Measurements from ENCODE around the gene FILIP1. TPM values are rescaled to one million over a fixed set of nuclear protein-coding genes. Genes with fewer than 3 reads are reported as not detected.

Gene FILIP1
- total RNA-seq, 1 experiment from 2014 or later: 2.9 TPM

- CTCF ChIA-PET: no interaction called here
- POLR2A ChIA-PET: no interaction called here
- H3K36me3 Mint-ChIP-seq: no peaks in the 10 kb centered on the region
Measured at GRCh38 chr6:75288023-75288422, 205.6 kb downstream of the FILIP1 start.

DNA sequence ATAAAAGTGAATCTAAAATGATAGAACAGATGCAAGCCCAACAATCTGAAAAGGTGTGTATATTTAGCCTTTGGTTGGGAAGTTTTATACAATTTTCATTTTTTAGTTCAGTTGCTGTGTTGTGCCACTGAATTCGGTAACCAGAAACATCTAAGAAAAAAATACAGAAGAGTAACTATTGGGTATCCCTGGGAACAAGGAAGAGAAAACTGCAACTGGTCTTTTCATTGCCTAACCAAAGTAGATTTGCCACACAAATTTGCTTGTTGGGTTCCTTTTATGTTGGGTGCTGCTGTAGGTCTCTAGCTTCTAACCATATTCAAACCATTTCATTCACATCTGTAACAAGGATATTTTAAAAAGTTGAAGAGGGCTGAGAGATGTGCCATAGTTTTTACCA lies 206.2 kb downstream of the FILIP1 start:
- Mint-ChIP-seq H3K36me3 (no peaks in the 10 kb centered on the region), H3K27ac (no peak overlapping the region)
- POLR2A ChIA-PET: no interaction called here

More at GRCh38 chr6:75288023-75288422, 205.6 kb downstream of the FILIP1 start:
- Mint-ChIP-seq H3K27ac (no peak overlapping the region), H3K27me3 (ENCODE audit: low read depth) (no peaks in the 10 kb centered on the region), H3K4me3 (no peak overlapping the region), H3K9me3 (no peaks in the 10 kb centered on the region), H3K4me1 (peaks cover 24% of the 10 kb centered on the region)
- DNase-seq (ENCODE audit: low spot score) (no peak), ATAC-seq (no peak)
- TF ChIP-seq ZNF121 (CRISPR knock-in tag; IDR thresholded peaks at IDR 0.05) (no peak), FOXP1 (CRISPR knock-in tag; IDR thresholded peaks at IDR 0.05; ENCODE audit: borderline replicate concordance) (no peak), ZNF232 (CRISPR knock-in tag; IDR thresholded peaks at IDR 0.05) (no peak), EMX1 (CRISPR knock-in tag; IDR thresholded peaks at IDR 0.05) (no peak), RORB (CRISPR knock-in tag; IDR thresholded peaks at IDR 0.05) (no peak), ZNF671 (CRISPR knock-in tag; IDR thresholded peaks at IDR 0.05) (no peak), SP1 (CRISPR knock-in tag; conservative IDR thresholded peaks at IDR 0.05) (no peak), NR2C2 (CRISPR knock-in tag; IDR thresholded peaks at IDR 0.05) (no peak), PRRX2 (CRISPR knock-in tag; IDR thresholded peaks at IDR 0.05) (no peak), MXD4 (CRISPR knock-in tag; IDR thresholded peaks at IDR 0.05; ENCODE audit: borderline replicate concordance) (no peak), NFATC4 (CRISPR knock-in tag; IDR thresholded peaks at IDR 0.05) (no peak), TP53 (CRISPR knock-in tag; IDR thresholded peaks at IDR 0.05) (no peak), SMAD4 (CRISPR knock-in tag; IDR thresholded peaks at IDR 0.05) (no peak), NFYB (CRISPR knock-in tag; conservative IDR thresholded peaks at IDR 0.05; ENCODE audit: low read depth) (no peak), JUN (CRISPR knock-in tag; IDR thresholded peaks at IDR 0.05) (no peak)
- TF ChIP-seq, protein P1, sequence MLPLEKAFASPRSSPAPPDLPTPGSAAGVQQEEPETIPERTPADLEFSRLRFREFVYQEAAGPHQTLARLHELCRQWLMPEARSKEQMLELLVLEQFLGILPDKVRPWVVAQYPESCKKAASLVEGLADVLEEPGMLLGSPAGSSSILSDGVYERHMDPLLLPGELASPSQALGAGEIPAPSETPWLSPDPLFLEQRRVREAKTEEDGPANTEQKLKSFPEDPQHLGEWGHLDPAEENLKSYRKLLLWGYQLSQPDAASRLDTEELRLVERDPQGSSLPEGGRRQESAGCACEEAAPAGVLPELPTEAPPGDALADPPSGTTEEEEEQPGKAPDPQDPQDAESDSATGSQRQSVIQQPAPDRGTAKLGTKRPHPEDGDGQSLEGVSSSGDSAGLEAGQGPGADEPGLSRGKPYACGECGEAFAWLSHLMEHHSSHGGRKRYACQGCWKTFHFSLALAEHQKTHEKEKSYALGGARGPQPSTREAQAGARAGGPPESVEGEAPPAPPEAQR (CRISPR knock-in tag; IDR thresholded peaks at IDR 0.05): no peak
- TF ChIP-seq, protein P2, sequence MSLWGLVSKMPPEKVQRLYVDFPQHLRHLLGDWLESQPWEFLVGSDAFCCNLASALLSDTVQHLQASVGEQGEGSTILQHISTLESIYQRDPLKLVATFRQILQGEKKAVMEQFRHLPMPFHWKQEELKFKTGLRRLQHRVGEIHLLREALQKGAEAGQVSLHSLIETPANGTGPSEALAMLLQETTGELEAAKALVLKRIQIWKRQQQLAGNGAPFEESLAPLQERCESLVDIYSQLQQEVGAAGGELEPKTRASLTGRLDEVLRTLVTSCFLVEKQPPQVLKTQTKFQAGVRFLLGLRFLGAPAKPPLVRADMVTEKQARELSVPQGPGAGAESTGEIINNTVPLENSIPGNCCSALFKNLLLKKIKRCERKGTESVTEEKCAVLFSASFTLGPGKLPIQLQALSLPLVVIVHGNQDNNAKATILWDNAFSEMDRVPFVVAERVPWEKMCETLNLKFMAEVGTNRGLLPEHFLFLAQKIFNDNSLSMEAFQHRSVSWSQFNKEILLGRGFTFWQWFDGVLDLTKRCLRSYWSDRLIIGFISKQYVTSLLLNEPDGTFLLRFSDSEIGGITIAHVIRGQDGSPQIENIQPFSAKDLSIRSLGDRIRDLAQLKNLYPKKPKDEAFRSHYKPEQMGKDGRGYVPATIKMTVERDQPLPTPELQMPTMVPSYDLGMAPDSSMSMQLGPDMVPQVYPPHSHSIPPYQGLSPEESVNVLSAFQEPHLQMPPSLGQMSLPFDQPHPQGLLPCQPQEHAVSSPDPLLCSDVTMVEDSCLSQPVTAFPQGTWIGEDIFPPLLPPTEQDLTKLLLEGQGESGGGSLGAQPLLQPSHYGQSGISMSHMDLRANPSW (CRISPR knock-in tag; conservative IDR thresholded peaks at IDR 0.05; ENCODE audit: low read depth): no peak
- TF ChIP-seq, protein P3, sequence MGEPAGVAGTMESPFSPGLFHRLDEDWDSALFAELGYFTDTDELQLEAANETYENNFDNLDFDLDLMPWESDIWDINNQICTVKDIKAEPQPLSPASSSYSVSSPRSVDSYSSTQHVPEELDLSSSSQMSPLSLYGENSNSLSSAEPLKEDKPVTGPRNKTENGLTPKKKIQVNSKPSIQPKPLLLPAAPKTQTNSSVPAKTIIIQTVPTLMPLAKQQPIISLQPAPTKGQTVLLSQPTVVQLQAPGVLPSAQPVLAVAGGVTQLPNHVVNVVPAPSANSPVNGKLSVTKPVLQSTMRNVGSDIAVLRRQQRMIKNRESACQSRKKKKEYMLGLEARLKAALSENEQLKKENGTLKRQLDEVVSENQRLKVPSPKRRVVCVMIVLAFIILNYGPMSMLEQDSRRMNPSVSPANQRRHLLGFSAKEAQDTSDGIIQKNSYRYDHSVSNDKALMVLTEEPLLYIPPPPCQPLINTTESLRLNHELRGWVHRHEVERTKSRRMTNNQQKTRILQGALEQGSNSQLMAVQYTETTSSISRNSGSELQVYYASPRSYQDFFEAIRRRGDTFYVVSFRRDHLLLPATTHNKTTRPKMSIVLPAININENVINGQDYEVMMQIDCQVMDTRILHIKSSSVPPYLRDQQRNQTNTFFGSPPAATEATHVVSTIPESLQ (CRISPR knock-in tag; IDR thresholded peaks at IDR 0.05): no peak

More for the DNA sequence above, 206.2 kb downstream of the FILIP1 start:
- Mint-ChIP-seq H3K4me1 (peaks cover 28% of the 10 kb centered on the region), H3K4me3 (no peak overlapping the region), H3K27me3 (ENCODE audit: low read depth) (no peaks in the 10 kb centered on the region), H3K9me3 (no peaks in the 10 kb centered on the region)
- CTCF ChIA-PET: no interaction called here
- ATAC-seq: no peak
- TF ChIP-seq ZBTB21 (CRISPR knock-in tag; IDR thresholded peaks at IDR 0.05; ENCODE audit: borderline replicate concordance) (no peak), NR1H2 (CRISPR knock-in tag; IDR thresholded peaks at IDR 0.05) (no peak), PRRX2 (CRISPR knock-in tag; IDR thresholded peaks at IDR 0.05) (no peak), GRHL2 (CRISPR knock-in tag; IDR thresholded peaks at IDR 0.05; ENCODE audit: insufficient replicate concordance, severe bottlenecking) (no peak), HMGA2 (CRISPR knock-in tag; IDR thresholded peaks at IDR 0.05) (no peak), FOXK1 (CRISPR knock-in tag; IDR thresholded peaks at IDR 0.05) (no peak), JUN (CRISPR knock-in tag; IDR thresholded peaks at IDR 0.05) (no peak), HMGXB4 (CRISPR knock-in tag; IDR thresholded peaks at IDR 0.05) (no peak)
- TF ChIP-seq, protein P4, sequence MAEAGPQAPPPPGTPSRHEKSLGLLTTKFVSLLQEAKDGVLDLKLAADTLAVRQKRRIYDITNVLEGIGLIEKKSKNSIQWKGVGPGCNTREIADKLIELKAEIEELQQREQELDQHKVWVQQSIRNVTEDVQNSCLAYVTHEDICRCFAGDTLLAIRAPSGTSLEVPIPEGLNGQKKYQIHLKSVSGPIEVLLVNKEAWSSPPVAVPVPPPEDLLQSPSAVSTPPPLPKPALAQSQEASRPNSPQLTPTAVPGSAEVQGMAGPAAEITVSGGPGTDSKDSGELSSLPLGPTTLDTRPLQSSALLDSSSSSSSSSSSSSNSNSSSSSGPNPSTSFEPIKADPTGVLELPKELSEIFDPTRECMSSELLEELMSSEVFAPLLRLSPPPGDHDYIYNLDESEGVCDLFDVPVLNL (CRISPR knock-in tag; IDR thresholded peaks at IDR 0.05; ENCODE audit: borderline replicate concordance, low read depth): no peak
- DNase-seq (ENCODE audit: low spot score): no peak
